ENCODE data around the gene PLCXD1. TPM values are rescaled to one million over a fixed set of nuclear protein-coding genes. Genes with fewer than 3 reads are reported as not detected.

Gene PLCXD1
- total RNA-seq, 1 donor from 2014 or later, result 3.0 TPM

- intact Hi-C loops (cut with DNase I), result no loop called here
- no peak for TF ChIP-seq CTCF (IDR thresholded peaks at IDR 0.05)
- no peaks in the 10 kb centered on the region for H3K36me3 ChIP-seq
- no peak overlapping the region for H3K27ac ChIP-seq
- no peak overlapping the region for H3K4me3 ChIP-seq
- H3K27me3 ChIP-seq, result no peaks in the 10 kb centered on the region
- no peaks in the 10 kb centered on the region for H3K9me3 ChIP-seq
- no peak for DNase-seq (ENCODE audit: low spot score in 2 of 2)
- H3K4me1 ChIP-seq, result no peaks in the 10 kb centered on the region
These were observed 16.3 kb upstream of the PLCXD1 start for GRCh38 chrX:264634-265455.

- no peak overlapping the region for H3K4me3 ChIP-seq
- H3K4me1 ChIP-seq, result no peaks in the 10 kb centered on the region
- no peak overlapping the region for H3K27ac ChIP-seq
- no peaks in the 10 kb centered on the region for H3K36me3 ChIP-seq
- H3K9me3 ChIP-seq, result no peaks in the 10 kb centered on the region
- no peak for TF ChIP-seq CTCF (IDR thresholded peaks at IDR 0.05)
- H3K27me3 ChIP-seq, result no peaks in the 10 kb centered on the region
- intact Hi-C loops (cut with DNase I), result no loop called here
- no peak for DNase-seq (ENCODE audit: low spot score in 2 of 2)
These were observed 15.7 kb upstream of the PLCXD1 start for GRCh38 chrX:265502-265901.

GRCh38 chrX:267771-268261 is 13.4 kb upstream of the PLCXD1 start:
- H3K36me3 ChIP-seq, result no peaks in the 10 kb centered on the region
- H3K9me3 ChIP-seq, result no peaks in the 10 kb centered on the region
- no peaks in the 10 kb centered on the region for H3K27me3 ChIP-seq
- no peaks in the 10 kb centered on the region for H3K4me1 ChIP-seq
- H3K4me3 ChIP-seq, result no peak overlapping the region
- H3K27ac ChIP-seq, result no peak overlapping the region
- peak in 1 of 2 donors; percentile 58 for DNase-seq (ENCODE audit: low spot score in 2 of 2)
- intact Hi-C loops (cut with DNase I), result no loop called here
- TF ChIP-seq CTCF (IDR thresholded peaks at IDR 0.05), result no peak

GRCh38 chrX:270848-271367 is 10.3 kb upstream of the PLCXD1 start:
- DNase-seq (ENCODE audit: low spot score in 2 of 2), result peak in 1 of 2 donors; percentile 53
- intact Hi-C loops (cut with DNase I), result no loop called here

GRCh38 chrX:274904-275475 is 6.2 kb upstream of the PLCXD1 start:
- no peak for DNase-seq (ENCODE audit: low spot score in 2 of 2)
- H3K4me1 ChIP-seq, result peaks cover 4% of the 10 kb centered on the region in 2 donors
- H3K4me3 ChIP-seq, result peak overlapping the region in 1 of 2 donors; percentile 61
- no peak overlapping the region for H3K27ac ChIP-seq
- no peaks in the 10 kb centered on the region for H3K36me3 ChIP-seq
- no peaks in the 10 kb centered on the region for H3K27me3 ChIP-seq
- TF ChIP-seq CTCF (IDR thresholded peaks at IDR 0.05), result no peak
- intact Hi-C loops (cut with DNase I), result no loop called here
- H3K9me3 ChIP-seq, result no peaks in the 10 kb centered on the region

More at GRCh38 chrX:270848-271367, 10.3 kb upstream of the PLCXD1 start:
- Histone ChIP-seq H3K9me3 (no peaks in the 10 kb centered on the region), H3K36me3 (no peaks in the 10 kb centered on the region), H3K27ac (no peak overlapping the region), H3K4me1 (no peaks in the 10 kb centered on the region), H3K4me3 (no peak overlapping the region), H3K27me3 (no peaks in the 10 kb centered on the region)
- TF ChIP-seq CTCF (IDR thresholded peaks at IDR 0.05), result no peak

All from ascending aorta (tissue), 2 donors.